ENCODE results near the gene LMAN2L.

The LMAN2L gene

DNA sequence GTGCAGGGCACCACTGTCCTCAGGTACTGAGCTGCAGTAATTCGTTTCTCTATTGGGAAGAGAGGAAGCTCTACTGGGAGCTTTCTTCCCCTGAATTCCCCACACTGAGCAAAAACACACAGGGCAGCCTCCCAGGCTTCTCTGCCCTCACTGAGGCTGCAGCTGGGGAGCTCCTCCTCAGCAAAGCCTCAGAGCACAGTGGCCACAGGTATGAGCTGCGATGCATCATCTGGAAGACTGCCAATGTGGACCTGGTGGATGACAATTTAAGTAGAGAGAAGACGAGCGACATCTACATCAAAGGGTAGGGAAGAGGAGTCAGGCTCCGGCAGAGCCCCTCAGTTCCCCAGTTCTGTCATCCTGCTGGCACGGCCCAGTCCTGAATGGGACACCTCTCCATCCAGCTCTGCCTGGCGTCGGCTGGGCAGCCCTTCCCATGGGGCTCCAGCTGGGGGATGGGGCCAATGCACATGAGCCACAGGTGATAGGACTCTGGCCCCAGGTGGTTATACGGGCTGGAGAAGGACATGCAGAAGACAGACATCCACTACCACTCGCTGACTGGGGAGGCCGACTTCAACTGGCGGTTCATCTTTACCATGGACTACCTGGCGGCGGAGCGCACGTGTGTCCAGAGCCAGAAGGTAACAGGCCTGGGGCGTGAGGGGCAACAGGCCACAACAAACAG lies 37.6 kb downstream of the LMAN2L start:
- Histone ChIP-seq H3K27ac (ENCODE audit: poor library complexity, severe bottlenecking) (no peak overlapping the region), H3K4me3 (ENCODE audit: severe bottlenecking) (no peak overlapping the region), H3K9me3 (ENCODE audit: severe bottlenecking) (no peaks in the 10 kb centered on the region), H3K27me3 (ENCODE audit: insufficient read depth, poor library complexity, severe bottlenecking) (no peaks in the 10 kb centered on the region), H3K36me3 (ENCODE audit: low read depth) (peaks cover 14% of the 10 kb centered on the region), H3K4me1 (ENCODE audit: insufficient read depth, poor library complexity, severe bottlenecking) (peaks cover 13% of the 10 kb centered on the region)
- TF ChIP-seq, protein P1, sequence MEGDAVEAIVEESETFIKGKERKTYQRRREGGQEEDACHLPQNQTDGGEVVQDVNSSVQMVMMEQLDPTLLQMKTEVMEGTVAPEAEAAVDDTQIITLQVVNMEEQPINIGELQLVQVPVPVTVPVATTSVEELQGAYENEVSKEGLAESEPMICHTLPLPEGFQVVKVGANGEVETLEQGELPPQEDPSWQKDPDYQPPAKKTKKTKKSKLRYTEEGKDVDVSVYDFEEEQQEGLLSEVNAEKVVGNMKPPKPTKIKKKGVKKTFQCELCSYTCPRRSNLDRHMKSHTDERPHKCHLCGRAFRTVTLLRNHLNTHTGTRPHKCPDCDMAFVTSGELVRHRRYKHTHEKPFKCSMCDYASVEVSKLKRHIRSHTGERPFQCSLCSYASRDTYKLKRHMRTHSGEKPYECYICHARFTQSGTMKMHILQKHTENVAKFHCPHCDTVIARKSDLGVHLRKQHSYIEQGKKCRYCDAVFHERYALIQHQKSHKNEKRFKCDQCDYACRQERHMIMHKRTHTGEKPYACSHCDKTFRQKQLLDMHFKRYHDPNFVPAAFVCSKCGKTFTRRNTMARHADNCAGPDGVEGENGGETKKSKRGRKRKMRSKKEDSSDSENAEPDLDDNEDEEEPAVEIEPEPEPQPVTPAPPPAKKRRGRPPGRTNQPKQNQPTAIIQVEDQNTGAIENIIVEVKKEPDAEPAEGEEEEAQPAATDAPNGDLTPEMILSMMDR (IDR thresholded peaks at IDR 0.05; ENCODE audit: poor library complexity, severe bottlenecking), result no peak
- ATAC-seq (ENCODE audit: low read depth) (peak; percentile 59), DNase-seq (ENCODE audit: low spot score) (no peak)

DNA sequence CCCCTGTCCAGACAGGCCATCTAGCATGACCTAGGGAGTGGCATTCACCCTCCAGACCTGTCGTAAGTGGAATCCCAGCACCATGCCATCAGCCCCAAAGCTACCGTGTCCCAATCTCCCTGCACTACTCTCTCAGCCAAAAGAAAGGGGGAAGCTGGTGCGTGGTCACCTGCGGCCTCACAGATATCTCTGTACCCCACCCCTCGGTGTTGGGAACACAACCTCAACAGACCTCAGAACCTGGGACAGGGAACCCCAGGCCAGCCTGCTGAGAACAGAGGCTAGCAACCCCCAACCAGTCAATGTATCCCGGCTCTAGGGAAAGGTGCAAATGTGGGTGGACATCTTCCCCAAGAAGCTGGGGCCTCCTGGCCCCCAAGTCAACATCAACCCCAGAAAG lies 38.2 kb downstream of the LMAN2L start:
- Histone ChIP-seq H3K27ac (ENCODE audit: poor library complexity, severe bottlenecking) (no peak overlapping the region), H3K9me3 (ENCODE audit: severe bottlenecking) (no peaks in the 10 kb centered on the region), H3K27me3 (ENCODE audit: insufficient read depth, poor library complexity, severe bottlenecking) (no peaks in the 10 kb centered on the region), H3K36me3 (ENCODE audit: low read depth) (peaks cover 9% of the 10 kb centered on the region), H3K4me1 (ENCODE audit: insufficient read depth, poor library complexity, severe bottlenecking) (peaks cover 13% of the 10 kb centered on the region), H3K4me3 (ENCODE audit: severe bottlenecking) (no peak overlapping the region)
- DNase-seq (ENCODE audit: low spot score), result no peak
- ATAC-seq (ENCODE audit: low read depth), result no peak
- TF ChIP-seq, protein P1 (IDR thresholded peaks at IDR 0.05; ENCODE audit: poor library complexity, severe bottlenecking), result no peak

DNA sequence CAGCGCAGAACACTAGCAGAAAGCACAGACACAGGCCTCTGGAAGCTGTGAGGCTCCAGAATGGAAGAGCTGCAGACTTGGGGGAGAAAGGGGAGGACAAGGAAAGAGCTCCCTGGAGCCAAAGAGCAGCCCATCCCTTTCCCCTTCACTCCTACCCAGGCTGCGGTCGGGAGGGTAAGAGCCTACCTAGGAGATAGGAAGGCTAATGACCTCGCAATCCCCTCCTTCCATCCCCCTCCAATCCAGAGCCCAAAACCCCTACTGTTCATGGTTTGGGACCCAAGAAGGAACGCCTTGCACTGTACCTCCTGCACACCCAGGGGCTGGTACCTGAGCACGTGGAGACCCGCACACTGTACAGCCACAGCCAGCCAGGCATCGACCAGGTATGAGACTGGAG lies 39.8 kb downstream of the LMAN2L start:
- TF ChIP-seq, protein P1 (IDR thresholded peaks at IDR 0.05; ENCODE audit: poor library complexity, severe bottlenecking), result no peak
- no peak overlapping the region for H3K4me3 ChIP-seq (ENCODE audit: severe bottlenecking)
- no peaks in the 10 kb centered on the region; the same call in 1 of the 2 replicates for H3K36me3 ChIP-seq (ENCODE audit: low read depth)
- no peaks in the 10 kb centered on the region for H3K9me3 ChIP-seq (ENCODE audit: severe bottlenecking)
- peaks cover 13% of the 10 kb centered on the region for H3K4me1 ChIP-seq (ENCODE audit: insufficient read depth, poor library complexity, severe bottlenecking)
- ATAC-seq (ENCODE audit: low read depth) (no peak), DNase-seq (ENCODE audit: low spot score) (no peak)
- H3K27ac ChIP-seq (ENCODE audit: poor library complexity, severe bottlenecking), result no peak overlapping the region
- no peaks in the 10 kb centered on the region for H3K27me3 ChIP-seq (ENCODE audit: insufficient read depth, poor library complexity, severe bottlenecking)

DNA sequence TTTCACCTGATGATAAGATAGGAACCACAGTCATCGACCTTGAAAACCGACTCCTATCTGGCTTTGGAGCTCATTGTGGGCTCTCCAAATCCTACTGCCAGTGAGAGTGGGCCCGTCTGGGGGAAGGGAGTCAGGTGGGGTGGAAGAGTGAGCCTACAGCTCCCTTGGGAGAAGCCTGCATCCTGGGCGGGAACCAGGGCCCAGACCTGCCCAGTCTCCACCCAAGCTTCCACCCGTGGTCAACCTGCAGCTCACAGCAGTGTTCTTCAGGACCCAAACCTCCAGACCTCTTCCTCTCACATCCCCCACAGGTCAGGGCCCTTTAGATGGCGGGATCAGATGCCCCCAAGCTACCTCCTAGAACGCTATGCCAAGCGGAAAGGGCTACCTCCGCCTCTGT lies 40.2 kb downstream of the LMAN2L start:
- no peaks in the 10 kb centered on the region for H3K27me3 ChIP-seq (ENCODE audit: insufficient read depth, poor library complexity, severe bottlenecking)
- H3K4me1 ChIP-seq (ENCODE audit: insufficient read depth, poor library complexity, severe bottlenecking), result peaks cover 13% of the 10 kb centered on the region
- no peak overlapping the region for H3K4me3 ChIP-seq (ENCODE audit: severe bottlenecking)
- ATAC-seq (ENCODE audit: low read depth), result no peak
- H3K9me3 ChIP-seq (ENCODE audit: severe bottlenecking), result no peaks in the 10 kb centered on the region
- no peak for DNase-seq (ENCODE audit: low spot score)
- TF ChIP-seq, protein P1 (IDR thresholded peaks at IDR 0.05; ENCODE audit: poor library complexity, severe bottlenecking), result no peak
- H3K27ac ChIP-seq (ENCODE audit: poor library complexity, severe bottlenecking), result no peak overlapping the region
- H3K36me3 ChIP-seq (ENCODE audit: low read depth), result no peaks in the 10 kb centered on the region; the same call in 1 of the 2 replicates

DNA sequence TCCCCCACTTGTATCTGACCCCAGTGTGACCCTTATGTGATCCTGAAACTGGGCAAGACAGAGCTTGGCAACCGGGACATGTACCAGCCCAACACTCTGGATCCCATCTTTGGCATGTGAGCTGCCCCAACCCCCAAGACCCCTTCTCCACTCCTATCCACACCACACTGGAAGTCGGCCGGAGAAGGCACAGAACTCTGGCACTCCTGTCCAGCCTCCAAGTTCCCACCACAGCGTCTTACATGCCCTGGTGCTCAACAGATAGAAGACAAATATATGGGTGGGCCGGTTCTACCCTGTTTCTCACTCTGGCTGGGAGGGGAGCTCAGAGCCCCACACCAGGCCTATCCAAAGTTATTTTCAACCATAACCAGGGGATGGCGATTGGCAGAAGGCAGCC lies 40.8 kb downstream of the LMAN2L start:
- no peaks in the 10 kb centered on the region for H3K27me3 ChIP-seq (ENCODE audit: insufficient read depth, poor library complexity, severe bottlenecking)
- no peak overlapping the region for H3K27ac ChIP-seq (ENCODE audit: poor library complexity, severe bottlenecking)
- DNase-seq (ENCODE audit: low spot score), result no peak
- H3K4me3 ChIP-seq (ENCODE audit: severe bottlenecking), result no peak overlapping the region
- no peaks in the 10 kb centered on the region for H3K9me3 ChIP-seq (ENCODE audit: severe bottlenecking)
- H3K4me1 ChIP-seq (ENCODE audit: insufficient read depth, poor library complexity, severe bottlenecking), result peaks cover 13% of the 10 kb centered on the region
- TF ChIP-seq, protein P1 (IDR thresholded peaks at IDR 0.05; ENCODE audit: poor library complexity, severe bottlenecking), result no peak
- no peaks in the 10 kb centered on the region for H3K36me3 ChIP-seq (ENCODE audit: low read depth)
- ATAC-seq (ENCODE audit: low read depth), result no peak

Measured in RWPE2 (cell line).